GM12801 (cell line): ENCODE data around the gene DOLPP1.

Experiments used
- TF ChIP-seq, protein P1 (sequence below): IDR thresholded peaks from one replicate; pipeline ENCODE4 v1.5.1; 2011; ENCODE audit warnings: control low read depth; ENCODE audit not compliant: insufficient read length; ENCODE audit errors: extremely low read depth

Gene DOLPP1

DNA sequence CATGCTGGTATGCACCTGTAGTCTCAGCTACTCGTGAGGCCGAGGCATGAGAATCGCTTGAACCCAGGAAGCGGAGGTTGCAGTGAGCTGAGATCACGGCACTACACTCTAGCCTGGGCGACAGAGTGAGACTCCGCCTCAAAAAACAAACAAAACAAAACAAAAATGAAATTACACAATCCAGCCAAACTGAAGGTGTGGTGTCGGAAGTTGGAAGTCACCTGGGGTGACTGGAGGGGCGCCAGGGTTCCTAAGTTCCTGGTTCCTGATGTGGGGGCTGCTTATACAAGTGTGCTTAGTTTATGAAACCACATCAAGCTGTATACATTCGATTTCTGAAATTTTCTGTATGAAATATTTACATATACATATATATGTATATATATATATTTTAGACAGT is 3.7 kb upstream of the DOLPP1 start:
- TF ChIP-seq, protein P1, sequence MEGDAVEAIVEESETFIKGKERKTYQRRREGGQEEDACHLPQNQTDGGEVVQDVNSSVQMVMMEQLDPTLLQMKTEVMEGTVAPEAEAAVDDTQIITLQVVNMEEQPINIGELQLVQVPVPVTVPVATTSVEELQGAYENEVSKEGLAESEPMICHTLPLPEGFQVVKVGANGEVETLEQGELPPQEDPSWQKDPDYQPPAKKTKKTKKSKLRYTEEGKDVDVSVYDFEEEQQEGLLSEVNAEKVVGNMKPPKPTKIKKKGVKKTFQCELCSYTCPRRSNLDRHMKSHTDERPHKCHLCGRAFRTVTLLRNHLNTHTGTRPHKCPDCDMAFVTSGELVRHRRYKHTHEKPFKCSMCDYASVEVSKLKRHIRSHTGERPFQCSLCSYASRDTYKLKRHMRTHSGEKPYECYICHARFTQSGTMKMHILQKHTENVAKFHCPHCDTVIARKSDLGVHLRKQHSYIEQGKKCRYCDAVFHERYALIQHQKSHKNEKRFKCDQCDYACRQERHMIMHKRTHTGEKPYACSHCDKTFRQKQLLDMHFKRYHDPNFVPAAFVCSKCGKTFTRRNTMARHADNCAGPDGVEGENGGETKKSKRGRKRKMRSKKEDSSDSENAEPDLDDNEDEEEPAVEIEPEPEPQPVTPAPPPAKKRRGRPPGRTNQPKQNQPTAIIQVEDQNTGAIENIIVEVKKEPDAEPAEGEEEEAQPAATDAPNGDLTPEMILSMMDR: no peak

DNA sequence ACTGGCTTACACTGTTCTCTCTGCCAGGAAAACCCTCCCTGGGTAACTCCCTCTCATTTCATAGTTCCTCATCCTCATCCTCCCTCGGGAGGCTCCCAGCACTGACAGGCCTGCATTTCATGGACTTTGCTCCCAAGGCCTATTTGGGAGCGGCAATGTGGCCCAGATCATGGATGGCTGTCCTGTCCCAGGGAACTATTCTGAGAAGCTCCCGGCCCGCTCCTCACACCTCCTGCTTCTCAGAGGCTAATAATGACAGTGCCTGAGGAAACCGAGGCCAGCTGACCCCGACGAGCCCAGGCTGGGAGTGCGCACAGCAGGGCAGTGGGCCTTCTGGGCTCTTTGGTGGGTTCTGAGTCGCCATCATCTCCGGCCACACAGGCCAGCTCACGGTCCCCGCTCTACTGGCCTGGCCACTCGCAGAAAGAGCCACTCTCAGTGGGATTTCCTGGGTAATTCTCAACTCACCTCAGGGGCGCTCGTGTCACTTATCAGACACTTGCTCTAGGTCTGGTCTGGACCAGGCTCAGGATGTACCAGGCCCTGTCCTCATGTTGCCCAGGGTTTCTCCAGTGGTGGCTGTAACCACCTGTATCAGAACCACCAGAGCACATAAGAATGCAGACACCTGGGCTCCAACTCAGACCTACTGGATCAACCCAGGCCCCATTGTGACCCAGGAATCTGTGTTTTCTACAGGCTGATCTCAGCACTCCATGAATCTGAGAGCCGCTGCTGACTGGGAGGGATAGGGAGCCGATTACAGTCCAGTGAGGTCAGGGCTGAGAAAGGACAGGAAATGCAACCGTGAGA is 2.0 kb upstream of the DOLPP1 start:
- TF ChIP-seq, protein P1: no peak

DNA sequence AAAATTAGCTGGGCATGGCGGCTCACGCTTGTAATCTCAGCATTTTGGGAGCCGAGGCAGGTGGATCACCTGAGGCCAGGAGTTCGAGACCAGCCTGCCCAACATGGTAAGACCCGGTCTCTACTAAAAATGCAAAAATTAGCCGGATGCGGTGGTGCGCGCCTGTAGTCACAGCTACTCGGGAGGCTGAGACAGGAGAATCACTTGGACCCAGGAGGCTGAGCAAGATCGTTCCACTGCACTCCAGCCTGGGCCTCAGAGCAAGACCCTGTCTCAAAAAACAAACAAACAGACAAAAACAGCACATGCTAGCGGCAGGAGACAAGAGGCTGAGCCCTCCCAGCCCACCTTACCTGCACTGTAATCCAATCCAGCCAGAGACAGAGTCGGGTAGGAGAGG is 1.1 kb upstream of the DOLPP1 start:
- TF ChIP-seq, protein P1: no peak

DNA sequence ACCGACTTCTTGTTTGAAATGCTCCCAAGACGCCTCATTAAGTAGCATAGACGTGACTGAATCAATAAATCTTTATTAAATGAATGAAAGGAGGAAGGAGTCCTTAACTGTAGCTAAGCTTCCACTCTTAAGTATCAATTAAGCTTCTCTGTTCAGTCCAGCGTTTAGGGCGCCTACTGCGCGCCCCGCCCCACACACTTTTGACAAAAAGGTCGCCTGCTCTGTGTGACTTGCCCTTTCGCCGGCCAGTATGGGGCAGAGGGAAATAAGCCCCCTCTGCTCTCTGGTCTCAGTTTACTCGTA is 662 bp upstream of the DOLPP1 start:
- TF ChIP-seq, protein P1: no peak

DNA sequence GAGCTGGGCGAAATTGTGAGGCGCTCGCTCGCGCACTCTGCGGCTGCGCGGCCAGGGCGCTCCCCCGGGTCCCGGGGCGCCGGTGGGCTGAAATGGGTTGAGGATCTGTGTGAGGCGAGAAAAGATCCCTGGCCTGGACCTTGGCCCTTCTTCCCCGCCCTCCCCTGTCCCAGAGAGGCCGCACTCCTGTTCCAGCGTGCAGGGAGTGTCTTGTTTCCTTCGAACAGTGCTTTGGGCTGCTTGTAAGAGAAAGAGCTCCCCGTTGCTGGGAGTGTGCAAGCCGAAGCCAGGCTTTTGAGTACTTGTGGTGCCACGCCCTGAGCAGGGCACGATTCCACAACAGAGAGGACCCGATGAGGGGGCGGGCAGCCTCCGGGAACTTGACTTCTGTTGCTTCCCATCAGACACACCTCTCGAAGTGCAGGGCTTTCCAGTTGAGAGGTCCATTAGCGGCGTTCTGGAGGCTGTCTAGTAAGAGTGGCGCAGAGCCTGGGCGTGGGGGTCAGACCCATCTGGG is 535 bp downstream of the DOLPP1 start:
- TF ChIP-seq, protein P1: no peak

DNA sequence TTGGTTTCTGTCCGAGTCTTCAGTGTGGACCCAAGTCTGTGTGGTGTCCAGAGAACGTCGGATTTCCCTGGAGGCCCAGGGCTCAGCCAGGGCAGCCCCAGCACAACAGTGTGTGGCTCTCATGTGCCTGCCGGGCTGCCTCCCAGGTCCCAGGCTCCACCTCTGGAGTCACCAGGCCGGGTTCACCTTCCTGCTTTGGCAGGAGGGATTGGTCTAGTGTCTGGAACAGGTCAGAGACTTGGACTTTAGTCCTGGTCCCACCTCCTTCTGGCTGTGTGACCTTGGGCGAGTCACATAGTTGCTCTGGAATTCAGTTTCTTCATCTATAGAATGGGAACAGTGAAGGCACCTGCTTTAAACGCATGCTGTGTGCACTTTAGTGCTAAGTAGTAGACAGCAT is 3.2 kb downstream of the DOLPP1 start:
- TF ChIP-seq, protein P1: no peak

DNA sequence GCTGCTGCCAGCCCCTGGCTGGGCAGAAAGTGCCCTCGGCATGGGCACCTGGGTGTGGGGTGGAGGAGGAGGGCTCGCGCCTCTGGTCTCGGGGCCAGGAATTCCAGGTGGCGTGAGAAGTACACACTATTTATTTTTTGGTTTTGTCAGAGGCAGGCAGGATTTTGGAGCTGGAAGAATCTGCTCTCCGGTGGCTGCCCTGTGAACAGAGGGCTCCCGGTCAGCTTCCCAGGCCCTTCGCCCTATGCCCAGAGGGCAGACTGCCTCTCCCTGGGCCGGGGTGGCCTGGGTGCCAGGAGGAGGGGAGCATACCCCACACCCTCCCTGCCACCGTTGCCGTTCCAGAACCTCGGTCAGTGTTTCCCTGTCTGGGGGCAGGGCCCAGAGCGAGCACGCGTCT is 8.3 kb downstream of the DOLPP1 start:
- TF ChIP-seq, protein P1: no peak
